Measurements from ENCODE around the gene CORO2A.

The CORO2A gene

DNA sequence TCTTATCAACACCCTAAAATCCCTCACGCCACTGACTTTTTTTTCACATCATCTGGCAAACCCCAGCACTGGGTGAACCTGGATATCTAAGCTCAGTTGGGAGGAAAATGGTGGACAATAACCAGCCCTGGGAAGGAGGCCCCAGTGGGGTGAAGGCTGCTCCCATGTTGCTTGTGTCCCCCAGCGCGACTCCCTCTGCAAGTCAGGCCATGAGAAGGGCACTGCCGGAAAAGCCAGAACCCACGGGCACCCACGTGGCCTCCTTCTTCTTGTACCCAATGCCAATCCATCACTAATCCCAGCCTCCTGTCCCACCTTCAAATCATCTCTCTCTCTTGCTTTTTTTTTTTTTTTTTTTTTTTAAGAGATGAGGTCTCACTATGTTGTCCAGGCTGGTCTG lies 11.4 kb downstream of the CORO2A start:
- Histone ChIP-seq H3K27me3 (ENCODE audit: control insufficient read depth, low read length) (no peaks in the 10 kb centered on the region), H4K20me1 (ENCODE audit: control insufficient read depth, insufficient read depth, low read depth, low read length) (no peaks in the 10 kb centered on the region), H3K4me1 (ENCODE audit: control insufficient read depth, low read length) (no peaks in the 10 kb centered on the region), H3K4me3 (ENCODE audit: low read length) (no peak overlapping the region), H3K4me2 (ENCODE audit: low read length) (no peak overlapping the region), H3F3A (ENCODE audit: control insufficient read depth, insufficient read depth) (no peaks in the 10 kb centered on the region), H3K9me2 (replicated peaks; ENCODE audit: control insufficient read depth, low read length) (no peaks in the 10 kb centered on the region), H3K79me2 (ENCODE audit: control insufficient read depth, low read length) (no peaks in the 10 kb centered on the region), H3K36me3 (ENCODE audit: control insufficient read depth, low read length) (no peaks in the 10 kb centered on the region), H3K27ac (ENCODE audit: low read depth, low read length) (no peak overlapping the region), H3K9me3 (ENCODE audit: control insufficient read depth, insufficient read depth, low read length) (no peaks in the 10 kb centered on the region)
- no peak for TF ChIP-seq EZH2phosphoT487 (IDR thresholded peaks at IDR 0.05; ENCODE audit: borderline replicate concordance, low read length)
- TF ChIP-seq, protein P1, sequence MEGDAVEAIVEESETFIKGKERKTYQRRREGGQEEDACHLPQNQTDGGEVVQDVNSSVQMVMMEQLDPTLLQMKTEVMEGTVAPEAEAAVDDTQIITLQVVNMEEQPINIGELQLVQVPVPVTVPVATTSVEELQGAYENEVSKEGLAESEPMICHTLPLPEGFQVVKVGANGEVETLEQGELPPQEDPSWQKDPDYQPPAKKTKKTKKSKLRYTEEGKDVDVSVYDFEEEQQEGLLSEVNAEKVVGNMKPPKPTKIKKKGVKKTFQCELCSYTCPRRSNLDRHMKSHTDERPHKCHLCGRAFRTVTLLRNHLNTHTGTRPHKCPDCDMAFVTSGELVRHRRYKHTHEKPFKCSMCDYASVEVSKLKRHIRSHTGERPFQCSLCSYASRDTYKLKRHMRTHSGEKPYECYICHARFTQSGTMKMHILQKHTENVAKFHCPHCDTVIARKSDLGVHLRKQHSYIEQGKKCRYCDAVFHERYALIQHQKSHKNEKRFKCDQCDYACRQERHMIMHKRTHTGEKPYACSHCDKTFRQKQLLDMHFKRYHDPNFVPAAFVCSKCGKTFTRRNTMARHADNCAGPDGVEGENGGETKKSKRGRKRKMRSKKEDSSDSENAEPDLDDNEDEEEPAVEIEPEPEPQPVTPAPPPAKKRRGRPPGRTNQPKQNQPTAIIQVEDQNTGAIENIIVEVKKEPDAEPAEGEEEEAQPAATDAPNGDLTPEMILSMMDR (IDR thresholded peaks at IDR 0.05; ENCODE audit: low read depth, low read length, poor library complexity, severe bottlenecking), result no peak

- Histone ChIP-seq H3K9me3 (ENCODE audit: control insufficient read depth, insufficient read depth, low read length) (no peaks in the 10 kb centered on the region), H3K9me2 (replicated peaks; ENCODE audit: control insufficient read depth, low read length) (no peaks in the 10 kb centered on the region), H3K4me2 (ENCODE audit: low read length) (no peak overlapping the region), H3K4me3 (ENCODE audit: low read length) (no peak overlapping the region), H3F3A (ENCODE audit: control insufficient read depth, insufficient read depth) (no peaks in the 10 kb centered on the region), H3K27ac (ENCODE audit: low read depth, low read length) (no peak overlapping the region), H3K79me2 (ENCODE audit: control insufficient read depth, low read length) (no peaks in the 10 kb centered on the region), H4K20me1 (ENCODE audit: control insufficient read depth, insufficient read depth, low read depth, low read length) (no peaks in the 10 kb centered on the region), H3K36me3 (ENCODE audit: control insufficient read depth, low read length) (no peaks in the 10 kb centered on the region), H3K27me3 (ENCODE audit: control insufficient read depth, low read length) (no peaks in the 10 kb centered on the region), H3K4me1 (ENCODE audit: control insufficient read depth, low read length) (no peaks in the 10 kb centered on the region)
- TF ChIP-seq EZH2phosphoT487 (IDR thresholded peaks at IDR 0.05; ENCODE audit: borderline replicate concordance, low read length), result no peak
- TF ChIP-seq, protein P1 (IDR thresholded peaks at IDR 0.05; ENCODE audit: low read depth, low read length, poor library complexity, severe bottlenecking), result no peak
Observed at GRCh38 chr9:98178874-98179850, 13.3 kb downstream of the CORO2A start.

DNA sequence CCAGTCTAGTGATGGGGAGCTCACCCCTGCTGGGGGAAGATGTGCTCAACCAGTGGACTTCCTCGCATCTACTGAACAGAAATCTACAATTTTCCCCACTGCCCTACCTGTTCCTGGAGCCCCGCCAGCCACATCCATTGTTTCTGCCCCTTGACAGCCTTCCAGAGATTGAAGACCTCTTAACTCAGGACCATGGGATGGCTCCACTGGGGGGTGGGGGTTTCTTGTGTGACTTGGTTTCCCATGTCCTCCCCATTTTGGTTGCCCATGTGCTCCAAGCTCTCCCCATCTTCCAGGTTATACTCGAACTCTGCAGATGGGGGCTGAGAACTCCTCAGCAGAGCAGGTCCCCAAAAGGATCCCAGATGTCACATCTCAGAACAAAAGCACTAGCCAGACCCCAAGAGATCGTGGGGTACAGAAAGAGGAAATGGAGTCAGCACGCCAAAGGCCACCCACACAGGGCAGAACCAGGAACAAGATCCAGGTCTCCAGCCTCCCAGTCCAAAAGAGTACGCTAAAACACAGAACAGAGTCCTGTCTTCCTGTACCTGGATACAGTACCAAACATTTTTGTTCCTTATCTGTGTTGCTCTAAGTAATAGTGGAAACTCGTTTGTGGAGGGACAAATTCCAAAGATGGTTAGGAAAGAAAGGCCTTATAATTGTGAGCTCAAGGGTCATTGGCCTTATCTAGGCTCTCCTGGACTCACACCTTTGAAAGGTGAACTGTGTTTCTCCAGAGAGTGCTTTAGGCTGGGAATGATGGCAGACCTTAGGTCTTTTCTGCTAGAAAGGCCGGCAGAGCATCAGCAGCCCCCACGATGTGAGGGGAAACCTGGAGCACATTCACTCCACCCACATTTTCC lies 15.8 kb downstream of the CORO2A start:
- H3K9me3 ChIP-seq (ENCODE audit: control insufficient read depth, insufficient read depth, low read length), result no peaks in the 10 kb centered on the region
- no peak overlapping the region for H3K4me3 ChIP-seq (ENCODE audit: low read length)
- no peak overlapping the region for H3K27ac ChIP-seq (ENCODE audit: low read depth, low read length)
- H3F3A ChIP-seq (ENCODE audit: control insufficient read depth, insufficient read depth), result no peaks in the 10 kb centered on the region
- no peaks in the 10 kb centered on the region for H3K36me3 ChIP-seq (ENCODE audit: control insufficient read depth, low read length)
- no peak for TF ChIP-seq EZH2phosphoT487 (IDR thresholded peaks at IDR 0.05; ENCODE audit: borderline replicate concordance, low read length)
- no peaks in the 10 kb centered on the region for H3K27me3 ChIP-seq (ENCODE audit: control insufficient read depth, low read length)
- H4K20me1 ChIP-seq (ENCODE audit: control insufficient read depth, insufficient read depth, low read depth, low read length), result no peaks in the 10 kb centered on the region
- H3K9me2 ChIP-seq (replicated peaks; ENCODE audit: control insufficient read depth, low read length), result no peaks in the 10 kb centered on the region
- no peaks in the 10 kb centered on the region for H3K79me2 ChIP-seq (ENCODE audit: control insufficient read depth, low read length)
- H3K4me2 ChIP-seq (ENCODE audit: low read length), result no peak overlapping the region
- no peaks in the 10 kb centered on the region for H3K4me1 ChIP-seq (ENCODE audit: control insufficient read depth, low read length)
